IPS-18c (cell line): ENCODE data around the gene SLC2A2.

ENCODE experiments used
- H3K4me3 ChIP-seq: 2 replicates; pipeline ENCODE4 v1.7.0; 2013; ENCODE audit warnings: low read depth, mild to moderate bottlenecking, low read length, moderate library complexity; ENCODE audit not compliant: insufficient read depth
- H3K9me3 ChIP-seq: one replicate; pipeline ENCODE4 v1.6.1; 2013; ENCODE audit warnings: mild to moderate bottlenecking, low read length, moderate library complexity; ENCODE audit not compliant: control insufficient read depth, insufficient read depth

The SLC2A2 gene

GRCh38 chr3:171044835-171045793 is 18.6 kb upstream of the SLC2A2 start:
- H3K9me3 ChIP-seq = peaks cover 4% of the 10 kb centered on the region
- no peak overlapping the region for H3K4me3 ChIP-seq

GRCh38 chr3:171044384-171044783 is 17.9 kb upstream of the SLC2A2 start:
- Histone ChIP-seq H3K9me3 (peaks cover 4% of the 10 kb centered on the region), H3K4me3 (no peak overlapping the region)

- no peaks in the 10 kb centered on the region for H3K9me3 ChIP-seq
Measured at GRCh38 chr3:171039674-171040073, 13.2 kb upstream of the SLC2A2 start.

GRCh38 chr3:171038342-171038741 is 11.8 kb upstream of the SLC2A2 start:
- Histone ChIP-seq H3K9me3 (no peaks in the 10 kb centered on the region), H3K4me3 (no peak overlapping the region)

More at GRCh38 chr3:171039674-171040073, 13.2 kb upstream of the SLC2A2 start:
- H3K4me3 ChIP-seq = no peak overlapping the region

GRCh38 chr3:171028779-171029232 is 2.3 kb upstream of the SLC2A2 start:
- Histone ChIP-seq H3K9me3 (no peaks in the 10 kb centered on the region), H3K4me3 (peak overlapping the region; percentile 32; the same call in 1 of the 2 replicates)

- peak overlapping the region; percentile 32 for H3K4me3 ChIP-seq
Measured at GRCh38 chr3:171028025-171028778, 1.7 kb upstream of the SLC2A2 start.

GRCh38 chr3:171023566-171023965 is 3.0 kb downstream of the SLC2A2 start:
- H3K4me3 ChIP-seq = no peak overlapping the region

More at GRCh38 chr3:171028025-171028778, 1.7 kb upstream of the SLC2A2 start:
- no peaks in the 10 kb centered on the region for H3K9me3 ChIP-seq

GRCh38 chr3:171021377-171021776 is 5.1 kb downstream of the SLC2A2 start:
- Histone ChIP-seq H3K4me3 (no peak overlapping the region), H3K9me3 (no peaks in the 10 kb centered on the region)

More at GRCh38 chr3:171023566-171023965, 3.0 kb downstream of the SLC2A2 start:
- H3K9me3 ChIP-seq = no peaks in the 10 kb centered on the region

GRCh38 chr3:171018156-171018935 is 8.2 kb downstream of the SLC2A2 start:
- H3K9me3 ChIP-seq = no peaks in the 10 kb centered on the region
- no peak overlapping the region for H3K4me3 ChIP-seq

GRCh38 chr3:171013822-171014748 is 12.4 kb downstream of the SLC2A2 start:
- Histone ChIP-seq H3K4me3 (no peak overlapping the region), H3K9me3 (no peaks in the 10 kb centered on the region)

- H3K4me3 ChIP-seq = no peak overlapping the region
- no peaks in the 10 kb centered on the region for H3K9me3 ChIP-seq
Measured at GRCh38 chr3:171011873-171012336, 14.6 kb downstream of the SLC2A2 start.

GRCh38 chr3:171011109-171011872 is 15.2 kb downstream of the SLC2A2 start:
- no peak overlapping the region for H3K4me3 ChIP-seq

GRCh38 chr3:171007316-171007715 is 19.2 kb downstream of the SLC2A2 start:
- no peaks in the 10 kb centered on the region for H3K9me3 ChIP-seq
- H3K4me3 ChIP-seq = no peak overlapping the region

More at GRCh38 chr3:171011109-171011872, 15.2 kb downstream of the SLC2A2 start:
- no peaks in the 10 kb centered on the region for H3K9me3 ChIP-seq

GRCh38 chr3:171005648-171006047 is 20.9 kb downstream of the SLC2A2 start:
- H3K9me3 ChIP-seq = no peaks in the 10 kb centered on the region
- H3K4me3 ChIP-seq = no peak overlapping the region

- Histone ChIP-seq H3K4me3 (no peak overlapping the region), H3K9me3 (no peaks in the 10 kb centered on the region)
Measured at GRCh38 chr3:171001957-171002694, 24.4 kb downstream of the SLC2A2 start.
